ENCODE data around the gene ARHGEF4.

Gene ARHGEF4

GRCh38 chr2:131085646-131086045 is 248.9 kb downstream of the ARHGEF4 start:
- no peak for DNase-seq (ENCODE audit: low read depth)

- DNase-seq (ENCODE audit: low read depth): no peak
Measured at GRCh38 chr2:131092458-131093005, 255.8 kb downstream of the ARHGEF4 start.

- peak; percentile 84 for DNase-seq (ENCODE audit: low read depth)
Measured at GRCh38 chr2:131093006-131093695, 256.4 kb downstream of the ARHGEF4 start, which contains the start of gene FAM168B. Gene FAM168B (minus strand): TSS chr2:131093460. CDS start chr2:131082646, 10,814 bp downstream.

- no peak for DNase-seq (ENCODE audit: low read depth)
Measured at GRCh38 chr2:131093696-131094462, 257.2 kb downstream of the ARHGEF4 start.

GRCh38 chr2:131094463-131095281 is 258.0 kb downstream of the ARHGEF4 start:
- no peak for DNase-seq (ENCODE audit: low read depth)

Measured in activated T-helper 9 cell treated with anti-CD3 and anti-CD28 coated beads, Interleukin-2, amount 50 U/mL, for 16 hours (primary cell).